Astrocyte (in vitro differentiated cells and primary cell): ENCODE results near the gene DIAPH3. TPM values are rescaled to one million over a fixed set of nuclear protein-coding genes. Genes with fewer than 3 reads are reported as not detected.

Source experiments
- DNase-seq: peaks from one replicate; pipeline ENCODE4 v3.0.0-alpha.2; 2010; ENCODE audit warnings: low read depth
- FAIRE-seq: peaks from 2 replicates; lab custom pipeline; 2011; peaks lifted over from hg19 to GRCh38; lab: Jason Lieb, UNC
- H2AFZ ChIP-seq: 2 replicates; pipeline ENCODE4 v1.6.0; 2012; ENCODE audit warnings: low read depth, low read length, inconsistent platforms
- H3K27ac ChIP-seq: 2 replicates; pipeline ENCODE4 v1.5.1; 2011; ENCODE audit warnings: low read depth, low read length, inconsistent platforms
- H3K27me3 ChIP-seq: 2 replicates; pipeline ENCODE4 v1.6.0; 2011; ENCODE audit warnings: low read length, inconsistent platforms; ENCODE audit not compliant: insufficient read depth
- H3K36me3 ChIP-seq: 2 replicates; pipeline ENCODE4 v1.5.1; 2011; ENCODE audit warnings: low read length, inconsistent platforms; ENCODE audit not compliant: insufficient read depth
- H3K4me1 ChIP-seq: 2 replicates; pipeline ENCODE4 v1.5.1; 2011; ENCODE audit warnings: low read length, inconsistent platforms; ENCODE audit not compliant: insufficient read depth
- H3K4me2 ChIP-seq: 2 replicates; pipeline ENCODE4 v1.6.0; 2012; ENCODE audit warnings: low read length, inconsistent platforms
- H3K4me3 ChIP-seq: 2 replicates; pipeline ENCODE4 v1.5.1; 2011; ENCODE audit warnings: low read depth, mild to moderate bottlenecking, low read length, inconsistent platforms; ENCODE audit not compliant: insufficient read depth
- H3K79me2 ChIP-seq: 2 replicates; pipeline ENCODE4 v1.6.0; 2012; ENCODE audit warnings: mild to moderate bottlenecking, low read length, inconsistent platforms; ENCODE audit not compliant: insufficient read depth
- H3K9ac ChIP-seq: 2 replicates; pipeline ENCODE4 v1.6.0; 2012; ENCODE audit warnings: mild to moderate bottlenecking, low read length, inconsistent platforms
- H3K9me3 ChIP-seq: 2 replicates; pipeline ENCODE4 v1.5.1; 2012; ENCODE audit warnings: low read depth, mild to moderate bottlenecking, low read length, inconsistent platforms; ENCODE audit not compliant: insufficient read depth
- H4K20me1 ChIP-seq: 2 replicates; pipeline ENCODE4 v1.6.0; 2012; ENCODE audit warnings: low read length, inconsistent platforms; ENCODE audit not compliant: insufficient read depth
- H3K27ac Mint-ChIP-seq: one replicate; pipeline ENCODE4 v1.8.0; 2021; ENCODE audit warnings: mild to moderate bottlenecking, mixed read lengths; ENCODE audit not compliant: unreplicated experiment
- H3K27me3 Mint-ChIP-seq: one replicate; pipeline ENCODE4 v1.8.0; 2021; ENCODE audit warnings: low read depth, mixed read lengths; ENCODE audit not compliant: unreplicated experiment
- H3K36me3 Mint-ChIP-seq: one replicate; pipeline ENCODE4 v1.8.0; 2021; ENCODE audit warnings: low read depth, mixed read lengths; ENCODE audit not compliant: unreplicated experiment
- H3K4me1 Mint-ChIP-seq: one replicate; pipeline ENCODE4 v1.8.0; 2021; ENCODE audit warnings: low read depth, mixed read lengths; ENCODE audit not compliant: unreplicated experiment
- H3K4me3 Mint-ChIP-seq: one replicate; pipeline ENCODE4 v1.8.0; 2021; ENCODE audit warnings: mild to moderate bottlenecking, moderate library complexity, mixed read lengths; ENCODE audit not compliant: unreplicated experiment
- H3K9me3 Mint-ChIP-seq: one replicate; pipeline ENCODE4 v1.8.0; 2021; ENCODE audit warnings: mild to moderate bottlenecking, mixed read lengths; ENCODE audit not compliant: unreplicated experiment
- EZH2 ChIP-seq: IDR thresholded peaks from 2 replicates; pipeline ENCODE4 v1.6.1; 2012; ENCODE audit warnings: mild to moderate bottlenecking, low read length, inconsistent platforms; ENCODE audit not compliant: insufficient read depth
- total RNA-seq: library from RNA; stranded (reverse); gene quantifications from 2 replicates; pipeline ENCODE4 v1.2.1, GENCODE V29; 2021
- TF ChIP-seq, protein P1 (sequence below): IDR thresholded peaks from 2 replicates; pipeline ENCODE4 v1.5.1; 2011; ENCODE audit warnings: low read depth, mild to moderate bottlenecking, inconsistent platforms, low read length, moderate library complexity; ENCODE audit not compliant: insufficient read depth

The DIAPH3 gene
- total RNA-seq, 1 donor from 2014 or later = 19.0 TPM

DNA sequence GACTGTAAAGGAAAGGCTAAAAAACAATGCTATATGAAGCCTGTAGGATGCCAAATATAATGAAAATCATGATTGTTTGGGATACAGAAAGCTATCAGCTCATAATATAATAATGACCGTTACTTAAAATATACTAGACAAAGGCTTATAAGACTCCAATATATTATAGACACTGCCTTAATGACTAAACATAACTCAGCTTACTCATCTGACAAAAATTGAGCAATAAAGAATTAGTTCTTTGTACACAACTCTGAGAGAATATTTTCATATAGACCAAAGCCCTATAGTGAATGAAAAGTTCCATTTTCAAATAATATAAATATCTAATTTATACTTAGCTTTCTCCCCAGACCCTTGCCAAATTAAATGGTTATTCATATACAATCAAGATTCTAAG, 283.3 kb downstream of the DIAPH3 start:
- no peak for FAIRE-seq
- H3K4me2 ChIP-seq = no peak overlapping the region
- H3K36me3 ChIP-seq = no peaks in the 10 kb centered on the region
- TF ChIP-seq, protein P1, sequence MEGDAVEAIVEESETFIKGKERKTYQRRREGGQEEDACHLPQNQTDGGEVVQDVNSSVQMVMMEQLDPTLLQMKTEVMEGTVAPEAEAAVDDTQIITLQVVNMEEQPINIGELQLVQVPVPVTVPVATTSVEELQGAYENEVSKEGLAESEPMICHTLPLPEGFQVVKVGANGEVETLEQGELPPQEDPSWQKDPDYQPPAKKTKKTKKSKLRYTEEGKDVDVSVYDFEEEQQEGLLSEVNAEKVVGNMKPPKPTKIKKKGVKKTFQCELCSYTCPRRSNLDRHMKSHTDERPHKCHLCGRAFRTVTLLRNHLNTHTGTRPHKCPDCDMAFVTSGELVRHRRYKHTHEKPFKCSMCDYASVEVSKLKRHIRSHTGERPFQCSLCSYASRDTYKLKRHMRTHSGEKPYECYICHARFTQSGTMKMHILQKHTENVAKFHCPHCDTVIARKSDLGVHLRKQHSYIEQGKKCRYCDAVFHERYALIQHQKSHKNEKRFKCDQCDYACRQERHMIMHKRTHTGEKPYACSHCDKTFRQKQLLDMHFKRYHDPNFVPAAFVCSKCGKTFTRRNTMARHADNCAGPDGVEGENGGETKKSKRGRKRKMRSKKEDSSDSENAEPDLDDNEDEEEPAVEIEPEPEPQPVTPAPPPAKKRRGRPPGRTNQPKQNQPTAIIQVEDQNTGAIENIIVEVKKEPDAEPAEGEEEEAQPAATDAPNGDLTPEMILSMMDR = no peak
- TF ChIP-seq EZH2 = no peak
- Mint-ChIP-seq H3K4me3 (no peak overlapping the region), H3K27ac (no peak overlapping the region), H3K36me3 (no peaks in the 10 kb centered on the region), H3K4me1 (peaks cover 2% of the 10 kb centered on the region), H3K9me3 (no peaks in the 10 kb centered on the region), H3K27me3 (no peaks in the 10 kb centered on the region)
- H3K9ac ChIP-seq = no peak overlapping the region
- no peak overlapping the region for H2AFZ ChIP-seq
- H3K4me1 ChIP-seq = no peaks in the 10 kb centered on the region
- H4K20me1 ChIP-seq = no peaks in the 10 kb centered on the region
- no peak overlapping the region for H3K4me3 ChIP-seq
- no peak for DNase-seq
- H3K27me3 ChIP-seq = no peaks in the 10 kb centered on the region
- H3K9me3 ChIP-seq = no peaks in the 10 kb centered on the region
- H3K79me2 ChIP-seq = no peaks in the 10 kb centered on the region
- no peak overlapping the region for H3K27ac ChIP-seq

DNA sequence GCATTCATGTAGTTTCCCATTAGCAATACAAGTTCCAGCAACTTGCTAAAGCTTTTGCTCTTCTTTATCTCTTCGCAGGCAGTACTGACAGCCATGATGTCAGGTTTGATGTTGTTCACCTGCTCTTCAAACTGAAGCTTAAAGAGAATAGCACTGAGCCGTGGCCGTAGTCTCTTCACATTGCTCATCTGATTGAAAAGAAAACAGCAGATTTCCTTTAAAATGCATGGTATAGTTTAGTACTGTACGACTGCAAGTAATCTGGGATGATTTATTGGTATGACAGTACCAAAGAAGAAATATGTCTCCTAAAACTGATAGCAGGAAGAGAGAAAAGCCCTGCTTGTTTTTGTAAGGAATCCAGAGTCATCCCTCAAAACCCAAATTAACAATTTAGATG, 284.4 kb downstream of the DIAPH3 start:
- Histone ChIP-seq H3K36me3 (no peaks in the 10 kb centered on the region), H2AFZ (no peak overlapping the region), H4K20me1 (no peaks in the 10 kb centered on the region), H3K27ac (no peak overlapping the region), H3K9me3 (no peaks in the 10 kb centered on the region), H3K4me1 (no peaks in the 10 kb centered on the region), H3K4me3 (no peak overlapping the region), H3K9ac (no peak overlapping the region), H3K27me3 (no peaks in the 10 kb centered on the region), H3K4me2 (no peak overlapping the region), H3K79me2 (no peaks in the 10 kb centered on the region)
- Mint-ChIP-seq H3K36me3 (no peaks in the 10 kb centered on the region), H3K27ac (no peak overlapping the region), H3K4me1 (peaks cover 2% of the 10 kb centered on the region), H3K27me3 (no peaks in the 10 kb centered on the region), H3K9me3 (no peaks in the 10 kb centered on the region), H3K4me3 (no peak overlapping the region)
- no peak for FAIRE-seq
- DNase-seq = no peak
- no peak for TF ChIP-seq EZH2
- TF ChIP-seq, protein P1 = no peak

DNA sequence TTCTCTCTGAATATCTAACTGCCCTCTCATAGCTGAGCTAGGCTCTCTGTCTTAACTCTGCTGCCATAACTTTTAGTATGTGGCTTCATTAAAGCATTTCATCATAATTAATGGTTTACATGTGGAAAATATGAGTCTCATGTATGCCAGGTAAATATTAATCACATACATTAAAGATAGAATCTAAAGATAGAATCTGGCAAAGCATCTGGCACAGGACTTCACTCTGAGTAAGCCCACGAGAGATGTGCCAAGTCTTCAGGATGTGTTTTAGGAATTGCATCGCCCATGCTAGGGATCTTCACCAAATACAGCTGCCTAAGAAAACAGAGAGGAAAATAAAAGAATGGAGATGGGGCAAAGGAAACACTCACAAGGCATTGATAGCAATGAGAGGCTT, 285.8 kb downstream of the DIAPH3 start:
- Histone ChIP-seq H3K27ac (no peak overlapping the region), H3K9me3 (no peaks in the 10 kb centered on the region), H3K27me3 (no peaks in the 10 kb centered on the region), H3K4me1 (no peaks in the 10 kb centered on the region), H4K20me1 (no peaks in the 10 kb centered on the region), H3K79me2 (no peaks in the 10 kb centered on the region), H3K4me2 (no peak overlapping the region), H3K9ac (no peak overlapping the region), H3K36me3 (no peaks in the 10 kb centered on the region), H2AFZ (no peak overlapping the region), H3K4me3 (no peak overlapping the region)
- Mint-ChIP-seq H3K4me1 (peaks cover 2% of the 10 kb centered on the region), H3K4me3 (no peak overlapping the region), H3K36me3 (no peaks in the 10 kb centered on the region), H3K27me3 (no peaks in the 10 kb centered on the region), H3K27ac (no peak overlapping the region), H3K9me3 (no peaks in the 10 kb centered on the region)
- no peak for FAIRE-seq
- DNase-seq = peak; percentile 24
- TF ChIP-seq, protein P1 = no peak
- TF ChIP-seq EZH2 = no peak
